Measurements from ENCODE around the gene IRF2BP2. TPM values are rescaled to one million over a fixed set of nuclear protein-coding genes. Genes with fewer than 3 reads are reported as not detected.

Gene IRF2BP2
- total RNA-seq, 1 experiment from 2014 or later = 78.8 TPM

DNA sequence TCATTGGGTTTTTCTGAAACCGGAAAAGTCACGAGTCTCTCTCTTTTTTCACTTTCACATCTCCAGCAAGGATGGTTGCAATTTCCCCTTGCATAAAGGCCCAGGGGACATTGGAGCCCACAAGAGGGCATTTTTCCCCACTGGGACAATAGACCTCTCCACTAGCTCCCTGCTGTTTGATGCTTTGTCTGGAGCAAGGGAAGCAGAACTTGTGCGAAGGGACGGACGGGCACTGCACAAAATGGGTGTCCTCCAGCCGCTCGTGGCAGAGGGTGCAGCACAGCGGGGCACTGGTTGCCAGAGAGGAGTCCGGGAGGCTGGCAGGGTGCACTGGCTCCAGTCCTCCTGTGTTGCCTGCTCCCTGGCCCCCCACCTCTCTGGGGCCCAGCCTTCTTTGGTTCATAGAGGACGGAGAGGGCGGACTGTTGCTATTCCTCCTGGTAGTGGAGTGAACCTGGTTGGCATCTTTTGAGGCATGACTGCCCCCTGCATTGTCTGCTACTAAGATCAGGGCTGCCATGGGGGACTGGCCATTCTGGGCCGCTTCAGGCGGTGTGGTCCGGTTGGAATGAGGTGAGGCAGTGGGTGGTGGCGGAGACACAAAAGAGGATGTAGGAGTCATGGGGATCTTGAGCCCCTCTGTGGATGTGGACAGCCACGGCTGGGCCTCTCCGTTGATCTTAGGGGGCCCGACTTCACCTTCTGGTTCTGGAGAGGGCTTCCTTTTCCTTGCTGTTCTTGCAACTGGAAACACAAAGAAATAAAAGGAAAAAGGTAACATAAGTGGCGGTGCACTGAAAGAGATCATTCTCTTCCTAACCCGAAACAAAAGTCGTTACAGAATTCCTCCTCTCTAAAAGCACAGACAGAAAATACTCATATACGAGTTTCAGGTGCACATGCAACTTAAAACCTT lies 2.6 kb downstream of the IRF2BP2 start:
- ATAC-seq = no peak

DNA sequence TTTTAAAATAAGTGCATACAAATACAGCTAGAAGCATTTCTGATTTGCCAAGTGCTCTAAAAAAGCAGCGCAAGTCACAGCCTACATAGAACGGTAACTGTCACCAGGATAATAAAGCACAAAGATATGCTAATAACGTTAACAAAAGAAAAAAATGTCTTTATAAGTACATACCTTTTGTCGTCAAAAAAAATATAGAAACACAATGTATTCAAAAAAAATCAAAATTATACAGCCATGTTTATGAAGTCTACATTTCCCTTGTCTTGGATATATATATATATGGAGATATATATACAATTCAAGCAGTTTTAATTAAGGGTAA lies 3.2 kb downstream of the IRF2BP2 start:
- no peaks in the 10 kb centered on the region for H3K9me3 ChIP-seq (ENCODE audit: low read length)
- H3K4me1 ChIP-seq (ENCODE audit: insufficient read depth, low read length) = peaks cover 27% of the 10 kb centered on the region
- intact Hi-C loops (cut with micrococcal nuclease) = no loop called here

More for the DNA sequence above, 2.6 kb downstream of the IRF2BP2 start:
- intact Hi-C loops (cut with micrococcal nuclease) = no loop called here
- TF ChIP-seq, protein P1, sequence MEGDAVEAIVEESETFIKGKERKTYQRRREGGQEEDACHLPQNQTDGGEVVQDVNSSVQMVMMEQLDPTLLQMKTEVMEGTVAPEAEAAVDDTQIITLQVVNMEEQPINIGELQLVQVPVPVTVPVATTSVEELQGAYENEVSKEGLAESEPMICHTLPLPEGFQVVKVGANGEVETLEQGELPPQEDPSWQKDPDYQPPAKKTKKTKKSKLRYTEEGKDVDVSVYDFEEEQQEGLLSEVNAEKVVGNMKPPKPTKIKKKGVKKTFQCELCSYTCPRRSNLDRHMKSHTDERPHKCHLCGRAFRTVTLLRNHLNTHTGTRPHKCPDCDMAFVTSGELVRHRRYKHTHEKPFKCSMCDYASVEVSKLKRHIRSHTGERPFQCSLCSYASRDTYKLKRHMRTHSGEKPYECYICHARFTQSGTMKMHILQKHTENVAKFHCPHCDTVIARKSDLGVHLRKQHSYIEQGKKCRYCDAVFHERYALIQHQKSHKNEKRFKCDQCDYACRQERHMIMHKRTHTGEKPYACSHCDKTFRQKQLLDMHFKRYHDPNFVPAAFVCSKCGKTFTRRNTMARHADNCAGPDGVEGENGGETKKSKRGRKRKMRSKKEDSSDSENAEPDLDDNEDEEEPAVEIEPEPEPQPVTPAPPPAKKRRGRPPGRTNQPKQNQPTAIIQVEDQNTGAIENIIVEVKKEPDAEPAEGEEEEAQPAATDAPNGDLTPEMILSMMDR (conservative IDR thresholded peaks at IDR 0.05; ENCODE audit: low read depth, low read length) = no peak
- TF ChIP-seq EZH2phosphoT487 (IDR thresholded peaks at IDR 0.05; ENCODE audit: borderline replicate concordance, low read length) (no peak), EZH2 (IDR thresholded peaks at IDR 0.05; ENCODE audit: low read length, unreplicated experiment) (no peak)
- H3K9ac ChIP-seq (ENCODE audit: low read length) = peak overlapping the region; percentile 99
- peak overlapping the region; percentile 78 for H3K4me3 ChIP-seq (ENCODE audit: low read length)
- no peaks in the 10 kb centered on the region for H3K27me3 ChIP-seq (ENCODE audit: low read length)
- peak; percentile 25 for DNase-seq
- H3K36me3 ChIP-seq (ENCODE audit: low read depth, low read length) = peaks cover 51% of the 10 kb centered on the region
- ChIA-PET POLR2A (ENCODE audit: unreplicated experiment) (no interaction called here), CTCF (no interaction called here)
- H4K20me1 ChIP-seq (ENCODE audit: low read length) = peaks cover 43% of the 10 kb centered on the region
- H3F3A ChIP-seq (ENCODE audit: low read length, unreplicated experiment) = peaks cover 9% of the 10 kb centered on the region
- peaks cover 70% of the 10 kb centered on the region for H3K79me2 ChIP-seq (ENCODE audit: low read length)
- no TSS peak for BruUV-seq (replicated peaks)
- no peaks in the 10 kb centered on the region for H3K9me2 ChIP-seq (replicated peaks; ENCODE audit: low read length)
- H3K9me3 ChIP-seq (ENCODE audit: low read length) = no peaks in the 10 kb centered on the region
- no peak overlapping the region for H2AFZ ChIP-seq (ENCODE audit: low read length)
- peaks cover 27% of the 10 kb centered on the region for H3K4me1 ChIP-seq (ENCODE audit: insufficient read depth, low read length)
- peak overlapping the region; percentile 96 for H3K27ac ChIP-seq (ENCODE audit: low read length)
- peak overlapping the region; percentile 98 for H3K4me2 ChIP-seq (ENCODE audit: low read length)

More for the DNA sequence above, 3.2 kb downstream of the IRF2BP2 start:
- no peak for DNase-seq
- Histone ChIP-seq H3K27me3 (ENCODE audit: low read length) (no peaks in the 10 kb centered on the region), H3K9me2 (replicated peaks; ENCODE audit: low read length) (no peaks in the 10 kb centered on the region), H4K20me1 (ENCODE audit: low read length) (peaks cover 43% of the 10 kb centered on the region), H2AFZ (ENCODE audit: low read length) (no peak overlapping the region), H3K36me3 (ENCODE audit: low read depth, low read length) (peaks cover 55% of the 10 kb centered on the region), H3K4me3 (ENCODE audit: low read length) (peak overlapping the region; percentile 78), H3K27ac (ENCODE audit: low read length) (peak overlapping the region; percentile 96), H3K9ac (ENCODE audit: low read length) (peak overlapping the region; percentile 99), H3F3A (ENCODE audit: low read length, unreplicated experiment) (peaks cover 9% of the 10 kb centered on the region), H3K79me2 (ENCODE audit: low read length) (peaks cover 76% of the 10 kb centered on the region), H3K4me2 (ENCODE audit: low read length) (peak overlapping the region; percentile 98)
- CTCF ChIA-PET = no interaction called here
- POLR2A ChIA-PET (ENCODE audit: unreplicated experiment) = no interaction called here
- TF ChIP-seq EZH2phosphoT487 (IDR thresholded peaks at IDR 0.05; ENCODE audit: borderline replicate concordance, low read length) (no peak), EZH2 (IDR thresholded peaks at IDR 0.05; ENCODE audit: low read length, unreplicated experiment) (no peak)
- TF ChIP-seq, protein P1 (conservative IDR thresholded peaks at IDR 0.05; ENCODE audit: low read depth, low read length) = no peak
- ATAC-seq = no peak
- no TSS peak for BruUV-seq (replicated peaks)

Data from PC-3 (cell line).